ENCODE data around the gene PTGFRN. TPM values are rescaled to one million over a fixed set of nuclear protein-coding genes. Genes with fewer than 3 reads are reported as not detected.

PTGFRN gene
- total RNA-seq, 1 donor from 2014 or later, result 93.6 TPM

- no peak for DNase-seq (ENCODE audit: low spot score)
Observed at GRCh38 chr1:117000142-117000541, 90.4 kb downstream of the PTGFRN start.

GRCh38 chr1:117001254-117001927 is 91.7 kb downstream of the PTGFRN start, which contains the start of gene CD101:
Gene CD101, plus strand, starts transcription at chr1:117001760. Its CDS starts 58 bp downstream, at chr1:117001818.
- no peak for DNase-seq (ENCODE audit: low spot score)

GRCh38 chr1:117003223-117003875 is 93.6 kb downstream of the PTGFRN start:
- no peak for DNase-seq (ENCODE audit: low spot score)

GRCh38 chr1:117007719-117008013 is 98.0 kb downstream of the PTGFRN start:
- DNase-seq (ENCODE audit: low spot score), result no peak

GRCh38 chr1:117008656-117009055 is 98.9 kb downstream of the PTGFRN start:
- no peak for DNase-seq (ENCODE audit: low spot score)

- no peak for DNase-seq (ENCODE audit: low spot score)
Observed at GRCh38 chr1:117009132-117009531, 99.4 kb downstream of the PTGFRN start.

GRCh38 chr1:117010310-117010969 is 100.7 kb downstream of the PTGFRN start:
- no peak for DNase-seq (ENCODE audit: low spot score)

GRCh38 chr1:117011334-117011733 is 101.6 kb downstream of the PTGFRN start:
- no peak for DNase-seq (ENCODE audit: low spot score)

- DNase-seq (ENCODE audit: low spot score), result no peak
Observed at GRCh38 chr1:117013309-117013858, 103.7 kb downstream of the PTGFRN start.

- DNase-seq (ENCODE audit: low spot score), result no peak
Observed at GRCh38 chr1:117014209-117014608, 104.5 kb downstream of the PTGFRN start.

GRCh38 chr1:117015724-117016123 is 106.0 kb downstream of the PTGFRN start:
- DNase-seq (ENCODE audit: low spot score), result no peak

- no peak for DNase-seq (ENCODE audit: low spot score)
Observed at GRCh38 chr1:117017062-117017461, 107.3 kb downstream of the PTGFRN start.

- DNase-seq (ENCODE audit: low spot score), result no peak
Observed at GRCh38 chr1:117017648-117018047, 107.9 kb downstream of the PTGFRN start.

GRCh38 chr1:117020526-117021156 is 110.9 kb downstream of the PTGFRN start:
- no peak for DNase-seq (ENCODE audit: low spot score)

- DNase-seq (ENCODE audit: low spot score), result no peak
Observed at GRCh38 chr1:117022114-117022513, 112.4 kb downstream of the PTGFRN start.

GRCh38 chr1:117025568-117025967 is 115.9 kb downstream of the PTGFRN start:
- no peak for DNase-seq (ENCODE audit: low spot score)

- no peak for DNase-seq (ENCODE audit: low spot score)
Observed at GRCh38 chr1:117026361-117026760, 116.6 kb downstream of the PTGFRN start.

- no peak for DNase-seq (ENCODE audit: low spot score)
Observed at GRCh38 chr1:117029685-117030084, 120.0 kb downstream of the PTGFRN start.

GRCh38 chr1:117030271-117030877 is 120.7 kb downstream of the PTGFRN start:
- DNase-seq (ENCODE audit: low spot score), result no peak

- DNase-seq (ENCODE audit: low spot score), result no peak
Observed at GRCh38 chr1:117032266-117032665, 122.5 kb downstream of the PTGFRN start.

- DNase-seq (ENCODE audit: low spot score), result no peak
Observed at GRCh38 chr1:117032681-117033539, 123.2 kb downstream of the PTGFRN start.

Measured in mucosa of gallbladder (tissue), 1 donor.